ENCODE data around the gene PANX1. TPM values are rescaled to one million over a fixed set of nuclear protein-coding genes. Genes with fewer than 3 reads are reported as not detected.

The PANX1 gene
- total and polyA plus RNA-seq, 10 of the 15 experiments (the other 5 are each of a cell fraction or from before 2014, with no cell fraction given) = 3.3 to 18.7 (median 14.4) TPM

DNA sequence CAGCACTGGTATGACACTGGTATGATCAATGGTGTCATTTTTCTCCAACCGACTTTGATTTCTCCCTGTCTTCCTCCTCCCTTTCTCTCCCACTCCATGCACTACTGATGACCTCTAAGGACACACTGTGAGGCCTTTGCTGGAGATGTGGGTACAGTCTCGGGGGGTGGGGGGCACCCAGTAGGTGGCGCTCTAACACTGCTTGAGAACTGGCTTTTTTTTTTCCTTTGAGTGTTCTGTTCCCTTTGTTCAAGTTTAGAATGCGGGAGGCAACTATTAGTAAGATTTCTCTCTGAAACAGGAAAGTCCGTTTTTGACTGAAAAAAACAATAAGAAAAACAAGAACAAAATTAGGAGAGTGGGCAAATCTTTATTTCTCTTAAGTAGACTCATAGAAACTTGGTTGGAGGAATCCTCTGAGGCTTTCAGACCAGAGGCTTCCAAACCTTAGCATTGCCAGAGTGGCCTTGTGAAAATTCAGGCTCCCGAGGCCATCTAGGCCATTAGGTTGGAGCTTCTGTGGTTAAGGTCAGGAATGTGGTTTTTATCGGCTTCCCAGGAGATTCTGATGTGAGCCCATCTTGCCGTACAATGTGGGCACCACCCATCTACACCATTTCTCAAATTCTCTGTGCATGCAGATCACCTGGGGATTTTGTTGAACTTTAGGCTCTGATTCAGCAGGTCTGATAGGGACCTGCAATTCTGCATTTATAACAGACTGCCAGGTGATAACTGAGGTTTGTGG is 43.2 kb downstream of the PANX1 start:
- peaks cover 3% of the 10 kb centered on the region; the same call in 1 of the 2 replicates for H4K20me1 ChIP-seq (ENCODE audit: control insufficient read depth, insufficient read depth)
- CTCF ChIA-PET = interaction anchor here (0.7 to 7.5 kb wide), 15 partner anchors 12 to 344 kb away, joined by 3 to 90 read pairs (median 3); partner anchors contain the start of gene PANX1
- in situ Hi-C loops (cut with MboI) = loop anchor here (5.0 to 10.0 kb wide), 2 partner anchors 243 to 330 kb away; no protein-coding TSS in a partner anchor
- no TSS peak for BruUV-seq (replicated peaks)
- no peak overlapping the region for H3K9ac ChIP-seq (ENCODE audit: control insufficient read depth, insufficient read depth, low read length)
- no peaks in the 10 kb centered on the region for H3K4me1 ChIP-seq (ENCODE audit: control insufficient read depth, insufficient read depth, low read length)
- intact Hi-C loops (cut with micrococcal nuclease; ENCODE audit: unreplicated experiment) = loop anchor here (1.0 to 5.0 kb wide), 2 partner anchors 36 to 255 kb away; no protein-coding TSS in a partner anchor
- no peak overlapping the region for H3K27ac ChIP-seq (ENCODE audit: control insufficient read depth, insufficient read depth)
- H3K36me3 ChIP-seq (ENCODE audit: control insufficient read depth in 2 of 2, insufficient read depth in 2 of 2, low read length in 1 of 2) = no peaks in the 10 kb centered on the region
- no peak overlapping the region for H2AFZ ChIP-seq (ENCODE audit: control insufficient read depth, low read depth, low read length)
- no peak for DNase-seq (ENCODE audit: low read depth, low spot score)
- ATAC-seq = peak; percentile 91
- FAIRE-seq = no peak
- WGBS (ENCODE audit: insufficient coverage, insufficient replicate concordance, low lambda C conversion rate, missing lambda C conversion rate) = 58% methylated on average over 8 of the region's 8 CpGs
- no peaks in the 10 kb centered on the region for H3K9me3 ChIP-seq (replicated peaks; ENCODE audit: control insufficient read depth, insufficient read depth, low read length)
- SMC1A ChIA-PET (ENCODE audit: uncharacterized antibody, unreplicated experiment) = interaction anchor here (0.5 to 1.7 kb wide), 7 partner anchors 11 to 640 kb away, joined by 3 to 6 read pairs (median 4); no protein-coding TSS in a partner anchor
- peaks cover 3% of the 10 kb centered on the region for H3K79me2 ChIP-seq (ENCODE audit: control insufficient read depth, insufficient read depth, low read length)
- no peak overlapping the region for H3K4me2 ChIP-seq (ENCODE audit: control insufficient read depth, insufficient read depth)
- POLR2A ChIA-PET = no interaction called here
- TF ChIP-seq, protein P1, sequence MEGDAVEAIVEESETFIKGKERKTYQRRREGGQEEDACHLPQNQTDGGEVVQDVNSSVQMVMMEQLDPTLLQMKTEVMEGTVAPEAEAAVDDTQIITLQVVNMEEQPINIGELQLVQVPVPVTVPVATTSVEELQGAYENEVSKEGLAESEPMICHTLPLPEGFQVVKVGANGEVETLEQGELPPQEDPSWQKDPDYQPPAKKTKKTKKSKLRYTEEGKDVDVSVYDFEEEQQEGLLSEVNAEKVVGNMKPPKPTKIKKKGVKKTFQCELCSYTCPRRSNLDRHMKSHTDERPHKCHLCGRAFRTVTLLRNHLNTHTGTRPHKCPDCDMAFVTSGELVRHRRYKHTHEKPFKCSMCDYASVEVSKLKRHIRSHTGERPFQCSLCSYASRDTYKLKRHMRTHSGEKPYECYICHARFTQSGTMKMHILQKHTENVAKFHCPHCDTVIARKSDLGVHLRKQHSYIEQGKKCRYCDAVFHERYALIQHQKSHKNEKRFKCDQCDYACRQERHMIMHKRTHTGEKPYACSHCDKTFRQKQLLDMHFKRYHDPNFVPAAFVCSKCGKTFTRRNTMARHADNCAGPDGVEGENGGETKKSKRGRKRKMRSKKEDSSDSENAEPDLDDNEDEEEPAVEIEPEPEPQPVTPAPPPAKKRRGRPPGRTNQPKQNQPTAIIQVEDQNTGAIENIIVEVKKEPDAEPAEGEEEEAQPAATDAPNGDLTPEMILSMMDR (IDR thresholded peaks at IDR 0.05 in 2 of 3, conservative IDR thresholded peaks at IDR 0.05 in 1 of 3; ENCODE audit: control insufficient read depth in 2 of 3, extremely low read depth in 1 of 3, insufficient read depth in 1 of 3, low read depth in 3 of 3, low read length in 3 of 3) = peak; percentile 62 to 84 (median 79)
- TF ChIP-seq CBX3 (IDR thresholded peaks at IDR 0.05; ENCODE audit: borderline replicate concordance, low read depth) (no peak), IKZF1 (conservative IDR thresholded peaks at IDR 0.05) (no peak), SMC3 (IDR thresholded peaks at IDR 0.05; ENCODE audit: borderline replicate concordance, low read length) (peak; percentile 37; the same call in 1 of the 2 replicates), ZNF384 (IDR thresholded peaks at IDR 0.05; ENCODE audit: borderline replicate concordance, low read depth, low read length) (peak; percentile 78), RAD21 (IDR thresholded peaks at IDR 0.05; ENCODE audit: insufficient read depth, low read depth, low read length) (peak; percentile 75), ZNF24 (IDR thresholded peaks at IDR 0.05) (no peak), CHD4 (IDR thresholded peaks at IDR 0.05) (no peak)
- no peaks in the 10 kb centered on the region for H3K27me3 ChIP-seq (replicated peaks in 1 of 2; ENCODE audit: control insufficient read depth in 2 of 2, insufficient read depth in 2 of 2, low read length in 1 of 2)
- no peak overlapping the region for H3K4me3 ChIP-seq
- RAD21 ChIA-PET (ENCODE audit: unreplicated experiment) = interaction anchor here (0.9 to 1.8 kb wide), 5 partner anchors 12 to 344 kb away, joined by 3 to 7 read pairs (median 5); no protein-coding TSS in a partner anchor
